Stimulated activated CD8-positive, alpha-beta memory T cell treated with anti-CD3 and anti-CD28 coated beads, Interleukin-4, amount 100 ng/mL, for 48 hours (primary cell): ENCODE results near the gene CELF2.

Experiments
- DNase-seq: peaks from one replicate; pipeline ENCODE4 v3.0.0-alpha.2; 2020

Gene CELF2

DNA sequence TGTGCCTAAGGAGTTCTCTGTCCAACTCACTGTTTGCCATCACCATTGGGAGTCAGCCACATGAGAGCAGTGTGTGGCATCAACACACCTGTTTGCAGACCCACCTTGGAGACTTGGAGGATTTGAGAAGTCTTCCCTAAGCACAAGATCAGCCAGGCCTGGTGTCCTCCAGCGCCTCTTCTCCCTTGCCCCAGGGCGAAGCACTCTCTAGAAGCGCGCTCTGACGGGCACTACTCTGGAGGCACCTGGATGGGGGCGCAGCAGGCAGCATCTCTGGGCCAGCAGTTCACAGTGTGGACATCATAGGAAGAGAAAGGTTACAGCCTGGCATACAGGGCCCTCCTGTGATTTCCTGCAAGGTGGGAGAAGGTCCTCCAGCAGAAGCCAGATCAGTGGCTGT, 289.3 kb downstream of the CELF2 start:
- no peak for DNase-seq

DNA sequence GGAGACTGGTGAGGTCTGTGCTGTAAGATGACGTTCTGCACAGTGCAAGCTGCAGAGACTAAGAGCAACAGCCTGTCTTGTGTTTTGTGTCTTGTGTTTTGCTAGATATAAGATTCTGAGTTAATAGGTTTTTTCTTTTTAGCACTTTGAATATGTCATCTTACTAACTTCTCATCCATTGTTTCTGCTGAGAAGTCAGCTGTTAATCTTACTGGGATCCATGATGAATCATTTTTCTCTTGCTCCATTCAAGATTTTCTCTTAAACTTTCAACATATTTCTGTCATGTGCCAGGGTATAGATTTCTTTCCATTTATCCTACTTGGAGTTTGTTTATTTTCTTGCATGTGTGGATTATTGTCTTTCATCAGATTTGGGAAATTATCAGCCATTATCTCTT, 290.3 kb downstream of the CELF2 start:
- no peak for DNase-seq

DNA sequence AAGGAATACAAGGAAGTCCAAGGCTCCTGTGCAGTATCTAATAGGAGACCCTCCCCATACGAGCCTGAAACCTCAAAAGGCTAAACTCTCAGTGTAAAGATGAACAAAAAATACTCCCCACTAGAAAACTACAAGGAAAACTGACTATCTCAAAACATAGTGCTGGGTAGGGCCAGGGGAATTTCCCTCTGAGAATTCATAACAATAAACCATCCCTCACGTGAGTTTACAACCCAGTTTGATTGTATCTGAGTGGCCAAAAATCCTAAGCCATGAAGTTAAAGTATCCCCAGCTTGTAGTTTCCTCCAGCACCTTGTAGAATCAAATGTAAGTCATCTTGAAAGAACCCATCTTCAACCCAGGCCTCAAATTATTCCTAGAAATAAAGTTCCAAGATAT, 293.4 kb downstream of the CELF2 start:
- DNase-seq: no peak

DNA sequence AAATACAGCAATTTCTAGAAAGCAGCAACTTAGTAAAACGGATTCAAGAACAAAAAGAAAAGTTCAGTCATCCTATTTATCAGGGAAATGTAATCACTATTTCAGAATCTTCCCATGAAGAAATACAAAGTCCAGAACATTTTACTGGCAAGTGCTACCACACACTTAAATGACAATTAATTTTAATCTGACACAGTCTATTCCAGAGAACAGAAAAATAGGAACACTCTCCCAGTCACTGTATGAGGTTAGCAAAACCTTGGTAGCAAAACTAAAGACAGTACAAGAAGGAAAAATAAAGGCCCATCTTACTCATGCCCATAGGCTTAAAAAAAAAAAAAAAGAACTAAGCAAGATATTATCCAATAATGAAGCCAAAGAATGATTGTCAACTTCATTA, 295.8 kb downstream of the CELF2 start:
- DNase-seq: no peak

DNA sequence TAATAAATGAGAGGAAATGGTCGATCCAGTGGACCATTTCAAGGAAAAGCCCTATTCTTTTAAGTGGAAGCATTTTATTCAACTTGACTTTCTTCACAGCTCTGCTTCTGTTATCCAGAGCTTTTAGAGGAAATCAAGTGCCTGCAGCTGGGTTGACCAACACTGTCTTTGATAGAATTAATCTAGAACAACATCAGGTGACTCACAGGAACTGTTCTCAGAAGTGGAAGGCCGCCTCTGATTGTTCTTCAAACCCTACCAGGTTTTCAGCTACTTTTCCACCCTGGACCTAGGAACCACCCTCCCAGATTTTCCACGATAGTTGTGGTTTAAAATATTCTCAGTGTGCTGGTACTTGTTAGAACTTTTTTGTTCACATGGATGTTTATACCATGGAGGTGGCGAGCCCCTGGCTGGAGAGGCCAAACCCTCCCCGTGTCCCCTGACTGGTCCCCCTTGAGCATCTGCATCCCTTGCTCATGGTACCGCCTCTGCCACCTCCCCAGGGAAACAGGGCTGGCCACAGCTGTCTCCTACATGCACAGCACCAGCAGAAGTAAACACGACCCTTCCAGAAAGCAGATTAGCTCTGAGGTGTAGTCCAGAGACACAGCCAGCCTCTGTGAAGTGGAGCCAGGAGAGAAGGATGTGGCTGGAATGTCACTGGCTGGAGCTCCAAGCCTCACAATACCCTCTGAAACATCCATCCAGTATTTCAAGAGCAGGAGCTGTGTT, 300.4 kb downstream of the CELF2 start:
- DNase-seq: no peak

DNA sequence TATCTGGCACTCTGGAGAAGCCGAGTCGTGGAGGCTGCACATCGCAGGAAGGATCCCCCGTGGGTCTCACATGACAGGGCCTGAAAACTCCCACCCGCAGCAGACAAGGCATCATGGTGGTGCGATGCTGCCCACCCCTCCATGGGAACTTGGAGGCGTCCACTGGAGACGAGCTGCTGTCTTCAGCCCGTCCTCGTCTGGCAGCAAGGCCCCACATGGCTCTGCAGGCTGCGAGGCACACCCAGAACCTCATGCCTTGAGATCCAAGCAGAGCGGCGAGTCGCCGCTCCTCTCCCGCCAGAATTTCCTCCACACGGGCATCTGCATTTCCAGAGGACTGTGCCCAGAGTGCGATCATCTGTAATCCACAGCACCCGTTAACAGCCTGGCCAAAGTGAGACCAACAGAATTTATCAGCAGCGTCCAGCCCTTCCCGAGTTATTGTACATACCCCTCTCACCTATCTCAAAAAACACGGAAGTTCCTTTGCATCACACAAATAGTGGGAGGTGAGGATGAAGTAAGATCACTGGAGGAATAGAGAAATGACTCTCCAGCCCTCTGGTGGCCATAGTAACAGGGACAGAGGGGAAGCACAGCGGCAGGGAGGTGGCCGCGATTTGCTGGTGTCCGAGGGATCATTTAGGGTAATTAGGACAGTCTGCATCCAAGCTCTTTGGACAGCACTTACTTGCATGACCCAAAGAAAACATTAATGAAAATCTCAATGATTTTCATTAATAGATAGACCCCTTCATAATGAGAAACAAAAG, 301.3 kb downstream of the CELF2 start:
- no peak for DNase-seq

DNA sequence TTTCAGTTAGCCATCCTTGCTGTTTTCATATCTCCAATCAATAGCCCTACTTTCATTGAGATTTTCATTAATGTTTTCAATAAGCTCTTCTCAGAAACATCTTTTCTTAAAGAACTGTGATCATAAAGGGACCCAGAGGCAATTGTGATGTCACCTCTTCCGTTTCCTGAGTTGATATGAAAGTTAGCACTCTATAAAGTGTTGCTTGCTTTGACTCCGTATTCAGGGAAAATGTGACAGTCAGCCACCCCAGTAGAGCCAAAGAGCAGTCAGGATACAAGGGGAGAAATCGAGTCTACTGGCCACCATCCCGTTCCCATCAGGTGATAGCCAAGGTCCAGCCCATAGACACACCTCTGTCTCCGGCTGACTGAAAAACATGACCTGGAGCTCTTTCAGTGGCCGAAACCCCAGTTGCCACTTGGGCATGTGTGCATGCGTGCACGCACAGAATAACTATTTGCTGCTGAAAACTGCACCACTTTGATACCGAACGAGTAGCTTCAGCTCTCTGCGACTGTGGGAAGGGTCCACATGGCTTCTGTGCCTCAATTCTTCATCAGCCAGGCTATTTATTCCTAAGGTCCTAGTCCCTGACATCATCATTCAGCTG, 302.4 kb downstream of the CELF2 start:
- DNase-seq: no peak

DNA sequence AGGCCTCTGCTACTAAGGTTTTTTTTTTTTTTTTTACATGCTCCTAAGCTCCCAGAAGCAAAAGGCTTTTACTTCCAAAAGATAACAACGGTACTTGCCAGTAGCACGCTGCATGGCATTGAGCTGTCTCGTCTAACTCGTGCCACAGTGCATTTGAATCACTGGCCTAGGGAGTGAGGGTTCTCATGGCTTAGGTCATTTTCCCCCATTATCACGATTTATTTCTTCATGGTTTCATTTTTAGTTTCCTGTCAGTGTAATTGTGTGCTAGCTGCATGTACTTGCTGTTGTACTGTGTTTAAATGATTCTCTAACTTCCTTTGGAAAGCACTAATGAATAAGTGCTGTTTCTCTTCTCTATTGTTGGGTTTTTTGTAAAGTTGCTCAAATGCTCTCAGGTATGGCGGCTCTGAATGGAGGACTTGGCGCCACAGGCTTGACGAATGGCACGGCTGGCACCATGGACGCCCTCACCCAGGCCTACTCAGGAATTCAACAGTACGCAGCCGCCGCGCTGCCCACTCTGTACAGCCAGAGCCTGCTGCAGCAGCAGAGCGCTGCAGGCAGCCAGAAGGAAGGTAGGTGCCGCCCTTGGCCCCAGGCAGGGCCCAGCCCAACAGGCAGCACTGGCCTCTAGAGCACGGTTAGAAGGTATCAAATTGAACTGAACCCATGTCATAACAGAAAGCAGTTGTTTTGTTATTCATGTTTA, 303.3 kb downstream of the CELF2 start:
- DNase-seq: no peak

DNA sequence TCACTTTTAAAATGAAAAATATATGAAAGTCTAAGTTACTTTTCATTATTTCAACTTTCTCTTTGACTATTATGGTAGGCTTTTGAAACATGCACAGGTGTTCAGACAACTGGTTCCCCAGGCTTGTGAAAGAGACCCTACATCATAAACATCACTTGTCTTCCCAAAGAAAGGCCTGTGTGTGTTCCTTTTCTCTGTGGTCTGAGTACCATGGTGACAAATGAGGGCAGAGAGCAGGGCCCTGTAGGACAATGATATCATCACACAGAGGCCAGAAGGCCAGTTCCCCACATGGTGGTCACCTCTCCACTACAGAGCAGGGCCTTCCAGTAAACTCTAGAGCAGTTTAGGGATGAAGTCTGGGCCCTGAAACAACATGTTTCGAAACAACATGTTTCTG, 305.0 kb downstream of the CELF2 start:
- no peak for DNase-seq

DNA sequence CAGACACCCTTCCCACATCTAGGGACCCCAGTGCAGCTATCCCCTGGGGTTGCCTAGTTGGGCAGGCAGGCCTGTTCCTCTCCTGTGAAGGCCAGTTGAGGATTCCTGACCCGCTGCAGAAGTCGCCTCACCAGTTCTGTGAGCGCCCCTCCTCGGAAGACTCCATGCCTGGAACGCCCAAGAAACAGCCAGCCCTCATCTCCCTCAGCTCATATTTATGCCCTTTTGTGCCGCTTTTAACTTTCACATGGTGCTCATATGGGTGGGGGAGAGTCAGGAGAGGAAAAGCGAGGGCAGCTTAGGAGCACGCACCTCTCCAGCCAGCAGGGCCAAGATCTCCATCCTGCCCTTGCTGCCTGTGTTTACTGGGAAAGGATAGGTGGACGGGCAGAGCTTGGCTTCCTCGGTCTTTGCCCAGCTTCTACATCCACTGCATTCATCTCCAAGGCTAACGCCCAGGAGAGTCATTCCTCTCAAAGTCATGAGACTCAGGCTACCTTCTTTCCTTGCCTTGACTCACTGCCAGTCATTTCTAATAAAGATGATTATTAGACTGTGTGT, 307.2 kb downstream of the CELF2 start:
- DNase-seq: no peak

DNA sequence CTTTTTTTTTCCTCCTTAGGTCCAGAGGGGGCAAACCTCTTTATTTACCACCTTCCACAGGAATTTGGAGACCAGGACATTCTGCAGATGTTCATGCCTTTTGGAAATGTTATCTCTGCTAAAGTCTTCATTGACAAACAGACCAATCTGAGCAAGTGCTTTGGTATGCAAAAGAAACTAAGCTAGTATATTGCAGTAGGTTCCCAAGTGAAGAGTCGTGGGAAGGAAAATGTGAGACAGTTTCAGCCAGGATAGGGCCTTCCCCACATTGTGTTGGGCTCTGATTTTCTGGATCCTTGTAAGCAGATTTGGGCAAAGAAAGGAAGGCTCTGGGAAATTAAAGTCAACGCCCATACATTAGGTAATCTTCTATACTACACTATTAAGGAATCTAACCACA, 308.1 kb downstream of the CELF2 start:
- DNase-seq: no peak

DNA sequence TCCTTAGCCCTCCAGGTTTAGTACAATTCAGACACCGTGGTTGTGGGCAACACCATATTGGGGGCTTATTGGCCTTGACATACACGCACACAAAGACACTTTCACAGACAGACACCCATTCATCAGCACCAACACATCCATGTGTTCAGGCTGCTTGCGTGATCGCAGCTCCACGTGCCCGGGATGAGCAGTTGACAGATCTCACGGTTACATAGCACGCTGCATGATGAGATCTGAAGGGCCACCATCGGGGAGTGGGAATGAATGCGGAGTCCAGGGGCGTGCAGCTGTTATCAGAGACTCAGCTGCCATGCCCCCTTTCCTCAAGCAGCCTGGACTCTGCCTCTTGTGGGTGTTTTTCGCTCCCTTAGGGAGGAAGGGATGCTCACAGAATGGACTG, 308.6 kb downstream of the CELF2 start:
- no peak for DNase-seq

DNA sequence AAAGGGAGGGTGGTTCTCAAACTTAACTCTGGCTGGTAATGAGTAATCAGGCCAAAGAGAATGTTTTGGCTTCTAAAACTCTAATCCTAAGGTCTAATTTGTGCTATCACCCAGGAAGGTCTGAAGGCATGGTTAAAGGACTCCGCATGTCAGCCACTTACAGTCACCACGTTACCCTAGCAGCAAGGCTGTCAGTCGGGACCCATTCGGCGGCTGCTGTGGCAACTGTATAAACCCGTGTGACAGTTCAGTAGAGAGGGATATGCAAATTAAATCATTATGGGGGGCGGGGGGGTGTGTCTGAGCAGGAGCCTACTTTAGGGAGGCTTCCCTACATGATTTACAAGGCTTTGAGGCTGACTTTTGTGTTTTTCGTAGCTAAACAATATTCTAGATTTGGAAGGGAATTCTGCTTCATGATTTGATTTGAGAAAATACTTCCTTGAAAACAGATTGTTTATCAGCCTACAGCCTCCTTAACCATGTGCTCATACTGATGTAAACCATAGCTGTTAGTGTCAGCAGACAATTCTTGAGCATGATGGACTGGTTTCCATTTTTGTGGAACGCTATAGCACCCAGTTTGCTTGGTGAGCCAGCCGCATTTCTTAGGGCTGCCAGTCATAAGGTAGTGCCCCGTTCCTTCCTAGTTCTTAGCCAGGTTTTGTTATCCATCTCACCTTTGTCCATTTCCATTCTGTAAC, 309.4 kb downstream of the CELF2 start:
- no peak for DNase-seq

DNA sequence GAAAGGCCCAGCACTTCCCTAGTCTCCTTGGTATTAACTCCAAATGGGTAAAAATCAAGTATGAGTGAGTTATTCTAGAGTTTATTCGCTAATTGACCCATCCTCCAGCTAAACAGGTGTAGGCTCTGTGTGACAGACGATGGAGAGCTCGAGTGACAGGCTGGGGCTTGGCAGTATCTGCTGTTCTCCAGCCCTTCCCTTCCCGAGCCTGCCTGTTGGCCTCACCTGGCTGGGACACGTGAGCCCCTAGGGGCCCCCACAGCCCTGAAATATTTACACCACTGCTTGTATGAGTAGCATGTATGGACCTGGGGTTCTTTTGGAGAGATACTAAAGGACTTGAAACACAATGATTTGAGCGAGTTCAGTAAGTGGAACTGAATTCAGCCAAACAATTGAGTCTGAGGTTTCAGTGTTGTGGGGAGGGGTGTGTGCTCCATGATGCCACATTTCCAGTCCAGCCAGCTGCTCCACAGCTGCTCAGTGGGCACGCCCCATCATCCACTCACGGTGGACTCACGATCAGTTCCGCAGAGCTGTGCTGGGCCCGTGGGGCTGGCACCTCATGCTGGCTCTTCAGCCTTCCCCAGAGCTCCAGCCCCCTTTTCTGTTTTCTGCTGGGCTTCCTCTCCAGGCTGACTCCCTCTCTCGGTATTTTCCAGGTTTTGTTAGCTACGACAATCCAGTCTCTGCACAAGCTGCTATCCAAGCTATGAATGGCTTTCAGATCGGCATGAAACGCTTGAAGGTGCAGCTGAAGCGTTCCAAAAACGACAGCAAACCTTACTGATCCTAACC, 310.8 kb downstream of the CELF2 start:
- no peak for DNase-seq

DNA sequence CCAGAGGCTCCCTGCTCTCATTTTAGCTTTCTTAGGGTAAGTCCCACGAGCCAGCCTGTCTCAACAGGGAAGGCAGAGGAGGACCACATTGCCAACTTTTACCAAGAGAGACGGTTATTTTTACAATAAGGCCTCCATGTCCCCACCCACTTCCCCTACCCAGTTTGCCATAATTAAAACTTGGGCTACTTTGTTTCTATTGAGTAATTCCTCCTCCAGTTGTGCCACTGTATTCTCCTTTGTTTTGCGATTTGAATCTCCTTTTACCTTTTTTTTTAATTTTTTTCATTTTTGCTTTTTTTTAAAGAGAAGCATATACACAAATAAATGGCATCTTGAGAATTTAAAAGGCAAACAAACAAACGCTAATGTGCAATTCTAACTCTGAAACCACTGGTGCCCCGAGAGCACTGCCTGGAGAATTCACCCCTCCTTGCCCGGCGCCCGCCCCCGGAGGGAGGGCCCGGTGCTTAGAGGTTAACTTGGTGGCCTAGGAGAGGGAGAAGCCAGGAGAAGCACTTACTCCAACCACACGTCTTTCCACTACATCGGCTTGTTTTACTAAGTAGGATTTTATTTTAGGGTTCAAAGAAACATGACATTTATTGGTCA, 311.5 kb downstream of the CELF2 start:
- DNase-seq: no peak

DNA sequence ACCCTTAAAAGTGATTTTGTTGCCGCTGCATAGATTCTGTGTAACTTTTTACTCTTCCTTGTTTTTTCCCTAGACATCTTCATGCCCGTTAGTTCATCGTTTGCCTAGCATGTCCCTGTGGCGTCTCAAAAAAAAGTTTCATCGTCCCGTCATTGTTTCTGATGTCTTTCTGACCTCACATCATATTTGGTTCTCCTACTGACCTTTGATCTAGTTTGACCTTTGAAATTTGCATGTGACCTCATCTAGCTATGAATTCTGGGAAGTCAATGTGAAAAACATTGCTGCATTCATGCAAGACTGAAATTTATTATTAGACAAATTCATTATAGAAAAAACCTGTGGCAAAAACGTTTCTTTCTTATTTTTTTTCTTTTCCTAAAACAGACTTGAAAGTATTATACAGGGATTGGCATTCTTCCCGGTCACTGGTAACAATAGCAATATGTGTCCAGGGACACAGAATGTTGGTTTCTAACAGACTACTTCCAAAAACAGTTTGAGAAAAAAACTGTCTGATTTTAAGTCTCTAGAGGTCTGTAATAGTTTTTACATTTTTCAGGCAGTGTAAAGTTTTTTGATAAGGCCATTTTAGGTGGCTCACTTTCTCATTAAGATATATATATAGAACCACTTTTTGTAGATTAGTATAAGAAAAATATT, 312.8 kb downstream of the CELF2 start:
- DNase-seq: no peak

DNA sequence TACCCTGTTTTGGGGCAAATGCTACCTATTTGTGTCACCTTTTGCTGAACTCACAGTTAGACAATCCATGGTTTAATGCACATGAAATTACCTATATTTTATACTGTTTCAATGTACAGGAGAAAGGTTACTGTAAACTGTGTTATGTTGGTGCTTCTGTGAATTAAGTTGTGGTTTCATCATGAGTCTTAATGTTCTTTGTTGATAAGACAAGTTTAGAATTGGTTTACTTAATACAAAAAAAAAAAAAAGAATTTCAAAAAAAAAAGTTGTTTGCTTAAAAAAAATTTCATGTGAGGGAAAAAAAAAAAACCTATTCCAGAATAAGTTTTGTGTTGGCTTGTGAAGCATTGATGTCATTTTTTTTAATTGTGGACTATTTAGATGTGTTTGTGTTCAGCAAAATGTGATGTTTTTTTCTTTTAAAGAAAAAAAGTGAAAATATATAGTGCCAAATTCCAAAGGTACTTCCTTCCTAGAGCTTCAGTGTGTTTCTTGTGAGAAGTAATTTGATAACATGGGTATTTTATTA, 313.4 kb downstream of the CELF2 start:
- no peak for DNase-seq

DNA sequence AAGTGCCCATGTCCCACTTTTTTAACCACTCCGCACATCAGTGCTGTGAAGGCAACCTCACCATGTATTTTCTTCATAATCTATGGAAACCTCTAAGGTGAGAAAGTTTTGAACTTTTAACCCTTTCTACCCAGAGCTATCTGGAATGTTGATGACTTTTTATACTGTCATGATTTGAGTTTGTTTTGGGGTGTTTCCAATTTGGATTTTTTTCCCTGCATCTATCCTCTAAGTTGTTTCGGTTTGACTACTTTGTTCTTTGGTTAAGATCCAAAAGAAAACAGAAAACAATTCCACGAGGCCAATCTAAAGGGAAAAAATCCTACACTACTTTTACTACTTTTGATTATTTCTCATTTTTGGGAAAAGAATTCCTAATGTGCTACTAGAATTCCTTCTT, 314.1 kb downstream of the CELF2 start:
- no peak for DNase-seq

DNA sequence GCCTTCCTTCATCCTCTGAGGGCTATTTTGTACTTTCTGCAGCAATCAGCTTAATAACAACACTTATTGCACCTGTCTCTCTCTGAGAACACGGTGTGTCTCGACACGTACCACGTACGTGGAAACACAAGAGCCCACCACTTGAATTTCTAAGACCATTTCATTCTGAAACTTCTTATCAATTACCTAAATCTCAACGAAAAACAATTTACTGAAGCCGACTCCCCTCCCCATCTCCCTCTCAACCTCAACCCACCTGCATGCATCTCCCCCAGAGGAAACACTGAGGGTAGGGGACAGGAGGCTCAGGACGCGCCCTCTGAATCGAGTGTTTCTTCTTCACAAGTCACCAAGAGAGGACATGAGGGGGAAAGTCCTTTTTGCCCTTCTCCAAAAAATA, 315.2 kb downstream of the CELF2 start:
- no peak for DNase-seq

DNA sequence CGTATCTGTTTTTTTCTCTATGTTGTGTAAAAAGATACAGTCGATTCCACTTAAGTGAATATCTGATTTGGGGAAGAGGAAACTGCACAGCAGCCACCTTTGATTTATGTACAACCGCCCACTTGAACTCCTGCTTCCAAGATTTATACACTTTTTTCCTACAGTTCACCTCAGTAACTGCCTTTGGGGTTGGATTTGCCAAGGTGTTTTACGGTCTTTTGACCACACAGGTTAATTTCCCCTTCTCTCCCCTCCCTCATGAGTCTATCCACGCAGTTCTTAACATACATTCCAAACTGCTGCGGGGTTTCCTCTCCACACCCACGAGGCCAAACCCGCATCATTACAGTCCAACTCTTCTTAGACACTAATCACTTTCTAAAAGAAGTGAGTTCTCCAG, 316.8 kb downstream of the CELF2 start:
- DNase-seq: no peak
